RWPE2 (cell line): ENCODE measurements around the gene TEX2.

Source experiments
- ATAC-seq: fragments of 200-7000 bp; cut with Tn5 transposase; 3 replicates; pipeline ENCODE4 v1.9.1; 2021; ENCODE audit warnings: low read depth
- DNase-seq: peaks from one replicate; pipeline ENCODE4 v3.0.0-alpha.2; 2020; ENCODE audit warnings: low spot score
- H3K27ac ChIP-seq: fragments of 450-650 bp; 2 replicates; pipeline ENCODE4 v1.5.1; 2017; ENCODE audit warnings: mild to moderate bottlenecking; ENCODE audit not compliant: poor library complexity, severe bottlenecking
- H3K27me3 ChIP-seq: fragments of 250-450 bp; sonication (Bioruptor Pico); 2 replicates; pipeline ENCODE4 v1.5.1; 2021; ENCODE audit warnings: mild to moderate bottlenecking, moderate library complexity; ENCODE audit not compliant: insufficient read depth, poor library complexity, severe bottlenecking
- H3K36me3 ChIP-seq: fragments of 250-450 bp; sonication (Bioruptor Pico); 2 replicates; pipeline ENCODE4 v1.5.1; 2020; ENCODE audit warnings: low read depth, mild to moderate bottlenecking, moderate library complexity
- H3K4me1 ChIP-seq: fragments of 250-450 bp; sonication (Bioruptor Pico); 2 replicates; pipeline ENCODE4 v1.5.1; 2021; ENCODE audit warnings: mild to moderate bottlenecking, moderate library complexity; ENCODE audit not compliant: insufficient read depth, poor library complexity, severe bottlenecking
- H3K4me3 ChIP-seq: fragments of 250-450 bp; sonication (Bioruptor Pico); 2 replicates; pipeline ENCODE4 v1.5.1; 2021; ENCODE audit warnings: mild to moderate bottlenecking, moderate library complexity; ENCODE audit not compliant: severe bottlenecking
- H3K9me3 ChIP-seq: fragments of 250-450 bp; sonication (Bioruptor Pico); 2 replicates; pipeline ENCODE4 v1.5.1; 2021; ENCODE audit warnings: mild to moderate bottlenecking, moderate library complexity; ENCODE audit not compliant: severe bottlenecking
- CTCF ChIP-seq: fragments of 450-650 bp; IDR thresholded peaks from one replicate; pipeline ENCODE4 v1.5.1; 2017; ENCODE audit warnings: mild to moderate bottlenecking, moderate library complexity; ENCODE audit not compliant: poor library complexity, severe bottlenecking

TEX2 gene

GRCh38 chr17:64304551-64304950, 41.5 kb upstream of the TEX2 start:
- Histone ChIP-seq H3K36me3 (no peaks in the 10 kb centered on the region), H3K9me3 (no peaks in the 10 kb centered on the region), H3K27me3 (no peaks in the 10 kb centered on the region), H3K27ac (no peak overlapping the region), H3K4me1 (peaks cover 6% of the 10 kb centered on the region), H3K4me3 (no peak overlapping the region)
- DNase-seq (no peak), ATAC-seq (no peak)
- no peak for TF ChIP-seq CTCF

DNA sequence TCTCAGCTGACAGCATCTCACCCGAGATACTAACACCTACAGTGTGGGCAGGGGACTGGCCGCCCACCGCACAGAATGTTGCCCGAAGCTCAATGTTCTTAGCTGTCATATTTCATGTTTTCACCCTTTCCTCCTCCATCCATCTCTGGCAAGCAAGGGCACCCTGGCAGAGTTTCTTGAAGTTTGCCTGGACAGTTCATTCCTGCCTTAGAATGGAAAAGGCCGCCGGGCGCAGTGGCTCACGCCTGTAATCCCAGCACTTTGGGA, 37.6 kb upstream of the TEX2 start:
- H3K4me1 ChIP-seq = peaks cover 6% of the 10 kb centered on the region
- ATAC-seq (no peak), DNase-seq (no peak)
- no peaks in the 10 kb centered on the region for H3K9me3 ChIP-seq
- no peak overlapping the region for H3K4me3 ChIP-seq
- no peak overlapping the region for H3K27ac ChIP-seq
- no peak for TF ChIP-seq CTCF
- H3K36me3 ChIP-seq = no peaks in the 10 kb centered on the region
- no peaks in the 10 kb centered on the region for H3K27me3 ChIP-seq

- Histone ChIP-seq H3K9me3 (no peaks in the 10 kb centered on the region), H3K36me3 (no peaks in the 10 kb centered on the region), H3K4me1 (peaks cover 4% of the 10 kb centered on the region), H3K27ac (no peak overlapping the region), H3K4me3 (no peak overlapping the region), H3K27me3 (no peaks in the 10 kb centered on the region)
- TF ChIP-seq CTCF = no peak
- no peak for DNase-seq
- ATAC-seq = no peak
These were observed 34.5 kb upstream of the TEX2 start for GRCh38 chr17:64297467-64298088.

GRCh38 chr17:64296246-64296645, 33.2 kb upstream of the TEX2 start:
- Histone ChIP-seq H3K9me3 (no peaks in the 10 kb centered on the region), H3K27me3 (no peaks in the 10 kb centered on the region), H3K4me1 (no peaks in the 10 kb centered on the region), H3K36me3 (no peaks in the 10 kb centered on the region), H3K27ac (no peak overlapping the region), H3K4me3 (no peak overlapping the region)
- TF ChIP-seq CTCF = no peak
- DNase-seq (no peak), ATAC-seq (no peak)

DNA sequence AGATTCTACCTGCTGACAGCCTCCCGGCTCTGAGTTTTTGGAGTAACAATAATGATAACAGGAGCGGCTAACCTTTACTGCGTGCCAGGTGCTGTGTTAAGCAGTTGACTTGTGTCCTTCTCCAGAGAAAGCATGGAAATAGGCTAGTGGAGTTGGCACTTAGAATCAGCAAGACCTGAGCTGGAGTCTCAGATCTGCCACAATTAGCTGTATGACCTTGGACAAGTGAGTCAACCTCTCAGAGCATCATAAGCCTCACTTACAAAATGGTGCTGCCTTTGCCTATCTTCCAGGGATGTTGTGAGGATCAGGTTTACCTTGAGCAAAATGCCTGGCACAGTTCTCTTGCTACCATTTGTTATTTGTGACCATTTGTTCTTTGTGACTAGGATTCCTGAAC, 32.1 kb upstream of the TEX2 start:
- no peak for TF ChIP-seq CTCF
- Histone ChIP-seq H3K27ac (no peak overlapping the region), H3K4me1 (no peaks in the 10 kb centered on the region), H3K9me3 (no peaks in the 10 kb centered on the region), H3K36me3 (no peaks in the 10 kb centered on the region), H3K4me3 (no peak overlapping the region), H3K27me3 (no peaks in the 10 kb centered on the region)
- no peak for ATAC-seq
- no peak for DNase-seq
